ENCODE data around the gene TMCC1. TPM values are rescaled to one million over a fixed set of nuclear protein-coding genes. Genes with fewer than 3 reads are reported as not detected.

Gene TMCC1
- total and polyA plus RNA-seq, 12 donors: 5.3 to 36.0 (median 27.2) TPM

- H3K27ac ChIP-seq: peak overlapping the region in 3 of 10 donors; percentile 7 to 34 (median 14)
Measured at GRCh38 chr3:129673012-129673411, 220.5 kb downstream of the TMCC1 start.

DNA sequence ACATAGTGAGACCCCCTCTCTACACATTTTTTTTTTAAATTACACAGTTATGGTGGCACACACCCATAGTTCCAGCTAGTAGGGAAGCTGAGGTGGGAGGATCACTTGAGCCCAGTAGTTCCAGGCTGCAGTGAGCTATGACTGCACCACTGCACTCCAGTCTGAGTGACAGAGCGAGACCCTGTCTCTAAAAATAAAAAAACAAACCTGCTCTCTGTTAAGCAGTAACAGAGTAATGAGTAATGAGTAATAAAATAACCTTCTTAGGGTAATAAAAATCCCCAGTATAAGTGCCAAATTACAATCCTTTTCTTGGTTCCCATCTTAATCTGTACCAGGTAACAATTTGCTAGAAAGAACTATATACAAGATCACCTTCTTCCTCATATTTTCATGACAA lies 221.1 kb downstream of the TMCC1 start:
- Histone ChIP-seq H3K36me3 (peaks cover 0 to 29% (median 4%) of the 10 kb centered on the region in 9 donors), H3K27me3 (no peaks in the 10 kb centered on the region), H3K27ac (peak overlapping the region in 2 of 10 donors; percentile 7 to 34), H3K4me1 (peaks cover 0 to 54% (median 19%) of the 10 kb centered on the region in 9 donors), H3K4me3 (no peak overlapping the region), H3K9me3 (no peaks in the 10 kb centered on the region)
- intact Hi-C loops (cut with DNase I): no loop called here
- no peak for DNase-seq
- no peak for TF ChIP-seq CTCF (IDR thresholded peaks at IDR 0.05)
- no peak for ATAC-seq
- 89 to 100% methylated on average over 1 of the region's 1 CpG for WGBS, 2 donors

More at GRCh38 chr3:129673012-129673411, 220.5 kb downstream of the TMCC1 start:
- Histone ChIP-seq H3K27me3 (no peaks in the 10 kb centered on the region), H3K9me3 (no peaks in the 10 kb centered on the region), H3K36me3 (peaks cover 0 to 24% (median 4%) of the 10 kb centered on the region in 9 donors), H3K4me3 (no peak overlapping the region), H3K4me1 (peaks cover 0 to 54% (median 24%) of the 10 kb centered on the region in 9 donors)
- 4 to 11% methylated on average over 2 of the region's 2 CpGs for WGBS, 2 donors
- ATAC-seq (peak in 7 of 8 donors; percentile 47 to 82 (median 69)), DNase-seq (peak in 1 of 2 donors; percentile 41)
- no peak for TF ChIP-seq CTCF (IDR thresholded peaks at IDR 0.05)
- intact Hi-C loops (cut with DNase I): no loop called here

- ATAC-seq (peak in 3 of 8 donors; percentile 15 to 52 (median 28)), DNase-seq (no peak)
- peaks cover 0 to 23% (median 0%) of the 10 kb centered on the region in 9 donors for H3K36me3 ChIP-seq
- no peaks in the 10 kb centered on the region for H3K27me3 ChIP-seq
- H3K4me3 ChIP-seq: no peak overlapping the region
- intact Hi-C loops (cut with DNase I): no loop called here
- peaks cover 0 to 58% (median 36%) of the 10 kb centered on the region in 9 donors for H3K4me1 ChIP-seq
- H3K27ac ChIP-seq: peak overlapping the region in 6 of 10 donors; percentile 56 to 83 (median 76)
- 98 to 99% methylated on average over 3 of the region's 3 CpGs for WGBS, 2 donors
- TF ChIP-seq CTCF (IDR thresholded peaks at IDR 0.05): no peak
- H3K9me3 ChIP-seq: no peaks in the 10 kb centered on the region
Measured at GRCh38 chr3:129665024-129665768, 228.3 kb downstream of the TMCC1 start.

DNA sequence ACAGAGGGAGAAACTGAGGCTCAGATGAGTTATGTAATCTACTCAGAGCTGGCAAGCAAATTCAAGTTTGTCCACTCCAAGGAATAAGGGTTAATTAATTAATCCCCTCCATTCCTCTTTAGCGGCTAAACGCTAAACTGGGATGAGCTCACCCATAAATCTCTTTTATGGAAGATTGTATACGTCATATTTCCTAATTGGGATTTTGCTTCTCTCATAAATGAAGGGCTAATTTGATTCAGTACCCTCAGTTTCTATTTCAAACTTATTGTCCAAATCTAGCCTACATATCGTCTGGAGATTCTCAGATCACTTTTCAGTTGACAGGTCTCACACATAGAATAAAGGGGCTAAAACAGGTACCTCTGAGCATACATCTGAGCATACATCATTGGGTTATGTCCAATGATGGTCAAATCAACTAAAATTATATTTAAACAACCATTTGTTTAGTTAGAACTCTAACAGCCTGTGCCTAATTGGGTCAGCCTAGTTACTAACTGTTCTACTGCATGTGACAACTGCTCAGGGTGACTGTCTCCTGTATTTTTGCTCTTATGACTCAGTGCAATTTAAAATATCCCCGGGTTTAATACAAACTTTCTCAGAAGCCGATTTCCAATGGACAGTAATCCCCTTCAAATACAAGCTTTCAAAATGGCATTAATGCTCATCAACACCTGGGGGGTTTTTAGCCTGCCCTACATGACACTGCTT lies 229.4 kb downstream of the TMCC1 start:
- TF ChIP-seq CTCF (IDR thresholded peaks at IDR 0.05): no peak
- WGBS, 2 donors: 68 to 80% methylated on average over 6 of the region's 6 CpGs
- H3K4me3 ChIP-seq: no peak overlapping the region
- intact Hi-C loops (cut with DNase I): no loop called here
- peak overlapping the region in 7 of 10 donors; percentile 32 to 83 (median 73) for H3K27ac ChIP-seq
- H3K9me3 ChIP-seq: no peaks in the 10 kb centered on the region
- H3K4me1 ChIP-seq: peaks cover 0 to 48% (median 31%) of the 10 kb centered on the region in 9 donors
- H3K27me3 ChIP-seq: no peaks in the 10 kb centered on the region
- peak; percentile 62 to 87 (median 76) for ATAC-seq
- DNase-seq: no peak
- H3K36me3 ChIP-seq: peaks cover 0 to 12% (median 0%) of the 10 kb centered on the region in 9 donors
